GM18505 (cell line): ENCODE measurements around the gene ZNF273.
"Not testable (repeated sequence)": the region's sequence is repeated elsewhere in the genome, so short reads cannot be mapped to it uniquely, and the experiment has no call there.

ENCODE experiments used
- ATAC-seq: cut with Tn5 transposase; IDR thresholded peaks from one replicate; pipeline ENCODE4 v1.9.1; 2021; ENCODE audit not compliant: unreplicated experiment
- POLR2A ChIP-seq: IDR thresholded peaks from 4 replicates; pipeline ENCODE4 v1.6.1; 2011; ENCODE audit warnings: borderline replicate concordance; ENCODE audit not compliant: insufficient read depth, insufficient read length; ENCODE audit errors: extremely low read depth

The ZNF273 gene

GRCh38 chr7:64902806-64903721, at the start of gene ZNF273:
Gene ZNF273 (plus strand): TSS chr7:64903273. CDS start chr7:64903318, 45 bp downstream.
- TF ChIP-seq POLR2A = peak; percentile 77
- peak; percentile 99 for ATAC-seq

- no peak for TF ChIP-seq POLR2A
- no peak for ATAC-seq
Observed at GRCh38 chr7:64853679-64854078, 49.4 kb upstream of the ZNF273 start.

GRCh38 chr7:64854969-64855368, 48.1 kb upstream of the ZNF273 start:
- ATAC-seq = no peak
- TF ChIP-seq POLR2A = no peak

- no peak for ATAC-seq
- no peak for TF ChIP-seq POLR2A
Observed at GRCh38 chr7:64863021-64863420, 40.1 kb upstream of the ZNF273 start.

GRCh38 chr7:64863530-64863929, 39.5 kb upstream of the ZNF273 start:
- ATAC-seq = not testable (repeated sequence)

- ATAC-seq = no peak
- no peak for TF ChIP-seq POLR2A
Observed at GRCh38 chr7:64863969-64864368, 39.1 kb upstream of the ZNF273 start.

- no peak for TF ChIP-seq POLR2A
- no peak for ATAC-seq
Observed at GRCh38 chr7:64867863-64868440, 35.1 kb upstream of the ZNF273 start.

GRCh38 chr7:64868499-64868898, 34.6 kb upstream of the ZNF273 start:
- TF ChIP-seq POLR2A = no peak
- ATAC-seq = no peak

GRCh38 chr7:64869121-64869725, 33.9 kb upstream of the ZNF273 start:
- TF ChIP-seq POLR2A = no peak
- no peak for ATAC-seq

- TF ChIP-seq POLR2A = no peak
- ATAC-seq = no peak
Observed at GRCh38 chr7:64869912-64870562, 33.0 kb upstream of the ZNF273 start.

- no peak for ATAC-seq
- TF ChIP-seq POLR2A = no peak
Observed at GRCh38 chr7:64870656-64871055, 32.4 kb upstream of the ZNF273 start.

GRCh38 chr7:64871761-64872160, 31.3 kb upstream of the ZNF273 start:
- TF ChIP-seq POLR2A = no peak
- no peak for ATAC-seq

- no peak for TF ChIP-seq POLR2A
- ATAC-seq = no peak
Observed at GRCh38 chr7:64872351-64873154, 30.5 kb upstream of the ZNF273 start.
